ENCODE measurements around the gene ADCY5. TPM values are rescaled to one million over a fixed set of nuclear protein-coding genes. Genes with fewer than 3 reads are reported as not detected.
"Not testable (repeated sequence)": the region's sequence is repeated elsewhere in the genome, so short reads cannot be mapped to it uniquely, and the experiment has no call there.

The ADCY5 gene
- total RNA-seq: 32.2 TPM

- DNase-seq (ENCODE audit: low spot score in 2 of 2): no peak
- Histone ChIP-seq H3K27me3 (peaks cover 4% of the 10 kb centered on the region), H3K4me3 (peak within 1 kb of the TSS; percentile 74 to 97), H3K27ac (peak within 1 kb of the TSS; percentile 88 to 96), H3K9me3 (no peaks in the 10 kb centered on the region), H3K36me3 (no peaks in the 10 kb centered on the region), H3K4me1 (peaks cover 0 to 13% of the 10 kb centered on the region in 2 donors)
- TF ChIP-seq CTCF (IDR thresholded peaks at IDR 0.05): no peak
- intact Hi-C loops (cut with DNase I): loop anchor here (2.0 to 5.0 kb wide), 4 partner anchors 36 to 102 kb away; no protein-coding TSS in a partner anchor
Observed at GRCh38 chr3:123448536-123449101, at the start of gene ADCY5. ADCY5 (minus strand) TSS chr3:123449090; CDS start chr3:123448545, 545 bp downstream.

- DNase-seq (ENCODE audit: low spot score in 2 of 2): no peak
- H3K27me3 ChIP-seq: no peaks in the 10 kb centered on the region
- no peak for TF ChIP-seq CTCF (IDR thresholded peaks at IDR 0.05)
- no peaks in the 10 kb centered on the region for H3K9me3 ChIP-seq
- H3K4me3 ChIP-seq: no peak overlapping the region
- peaks cover 0 to 13% of the 10 kb centered on the region in 2 donors for H3K4me1 ChIP-seq
- intact Hi-C loops (cut with DNase I): no loop called here
- peaks cover 0 to 9% of the 10 kb centered on the region in 2 donors for H3K36me3 ChIP-seq
- peak overlapping the region; percentile 3 to 26 for H3K27ac ChIP-seq
Observed at GRCh38 chr3:123493912-123494311, 45.0 kb upstream of the ADCY5 start.

GRCh38 chr3:123491966-123492587 lies 43.2 kb upstream of the ADCY5 start:
- Histone ChIP-seq H3K4me3 (no peak overlapping the region), H3K9me3 (no peaks in the 10 kb centered on the region), H3K36me3 (peaks cover 0 to 6% of the 10 kb centered on the region in 2 donors), H3K27me3 (no peaks in the 10 kb centered on the region), H3K4me1 (peaks cover 0 to 14% of the 10 kb centered on the region in 2 donors), H3K27ac (no peak overlapping the region)
- DNase-seq (ENCODE audit: low spot score in 2 of 2): no peak
- no peak for TF ChIP-seq CTCF (IDR thresholded peaks at IDR 0.05)
- intact Hi-C loops (cut with DNase I): no loop called here

GRCh38 chr3:123489400-123490004 lies 40.6 kb upstream of the ADCY5 start:
- Histone ChIP-seq H3K9me3 (no peaks in the 10 kb centered on the region), H3K27me3 (no peaks in the 10 kb centered on the region), H3K4me3 (peak overlapping the region in 1 of 2 donors; percentile 32), H3K27ac (peak overlapping the region; percentile 76), H3K4me1 (peaks cover 0 to 14% of the 10 kb centered on the region in 2 donors), H3K36me3 (peaks cover 0 to 6% of the 10 kb centered on the region in 2 donors)
- peak in 1 of 2 donors; percentile 86 for DNase-seq (ENCODE audit: low spot score in 2 of 2)
- intact Hi-C loops (cut with DNase I): loop anchor here (1.0 to 2.0 kb wide), 3 partner anchors 41 to 160 kb away; partner anchors contain the start of gene ADCY5
- TF ChIP-seq CTCF (IDR thresholded peaks at IDR 0.05): peak; percentile 88 to 96 (median 92)

GRCh38 chr3:123488645-123489347 lies 39.9 kb upstream of the ADCY5 start:
- intact Hi-C loops (cut with DNase I): loop anchor here (1.0 to 2.0 kb wide), 3 partner anchors 40 to 159 kb away; partner anchors contain the start of gene ADCY5
- DNase-seq (ENCODE audit: low spot score in 2 of 2): no peak
- peak overlapping the region in 1 of 2 donors; percentile 32 for H3K4me3 ChIP-seq
- H3K4me1 ChIP-seq: peaks cover 0 to 12% of the 10 kb centered on the region in 2 donors
- TF ChIP-seq CTCF (IDR thresholded peaks at IDR 0.05): no peak
- no peaks in the 10 kb centered on the region for H3K9me3 ChIP-seq
- peak overlapping the region; percentile 76 for H3K27ac ChIP-seq
- H3K27me3 ChIP-seq: no peaks in the 10 kb centered on the region
- peaks cover 0 to 6% of the 10 kb centered on the region in 2 donors for H3K36me3 ChIP-seq

GRCh38 chr3:123487063-123487462 lies 38.2 kb upstream of the ADCY5 start:
- H3K9me3 ChIP-seq; DNase-seq (ENCODE audit: low spot score in 2 of 2); intact Hi-C loops (cut with DNase I); H3K4me3 ChIP-seq; H3K27me3 ChIP-seq; H3K36me3 ChIP-seq: not testable (repeated sequence)
- Histone ChIP-seq H3K27ac (peak overlapping the region in 1 of 2 donors; percentile 76), H3K4me1 (peaks cover 0 to 12% of the 10 kb centered on the region in 2 donors)
